Measurements from ENCODE around the gene AKT3.

DNA sequence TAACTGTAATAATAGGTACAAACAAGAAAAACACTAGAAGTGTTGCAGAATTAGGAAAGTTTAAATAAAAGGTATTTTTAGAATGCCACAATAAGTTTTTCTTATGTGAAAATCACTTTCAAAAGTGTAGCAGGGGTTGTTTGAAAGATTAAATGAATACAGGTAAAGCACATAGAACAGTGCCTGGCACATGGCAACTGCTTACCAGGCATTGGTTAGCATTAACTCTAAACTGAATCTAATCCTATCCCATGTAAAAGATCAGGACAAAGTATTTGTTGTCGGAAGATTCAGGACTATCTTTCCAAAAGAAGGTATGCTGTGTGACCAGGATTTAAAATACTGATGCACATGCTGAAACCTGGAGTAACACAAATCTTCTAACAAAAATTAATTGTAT, 3.3 kb downstream of the AKT3 start:
- TF ChIP-seq CTCF (conservative IDR thresholded peaks at IDR 0.05; ENCODE audit: low read length) (no peak), EZH2phosphoT487 (IDR thresholded peaks at IDR 0.05; ENCODE audit: borderline replicate concordance) (no peak)
